ENCODE measurements around the gene STIMATE. TPM values are rescaled to one million over a fixed set of nuclear protein-coding genes. Genes with fewer than 3 reads are reported as not detected.

STIMATE gene
- total and polyA plus RNA-seq, 2 experiments from 2014 or later = 11.2 to 23.6 TPM

DNA sequence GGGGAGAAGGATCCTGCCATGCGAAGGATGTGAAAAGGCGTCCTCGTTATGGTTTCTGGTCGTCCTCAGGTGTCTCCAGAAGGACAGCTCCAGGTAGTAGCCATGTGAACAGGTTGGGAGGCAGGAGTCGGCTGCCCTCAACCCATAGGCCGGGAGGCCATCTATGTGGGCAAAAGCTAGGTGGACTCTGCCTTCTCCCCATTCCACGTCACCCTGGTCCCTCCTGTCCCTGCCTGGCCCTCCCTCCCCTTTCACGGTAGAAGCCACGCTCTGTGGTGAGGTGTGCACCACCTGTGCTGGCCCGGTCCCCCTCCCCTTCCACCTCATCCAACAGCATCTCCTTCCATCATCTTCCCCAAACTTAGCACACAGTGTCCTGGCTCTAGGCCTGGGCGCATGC is 86.4 kb downstream of the STIMATE start:
- TF ChIP-seq ZNF114 (CRISPR knock-in tag; IDR thresholded peaks at IDR 0.05) (no peak), CREB1 (CRISPR knock-in tag; IDR thresholded peaks at IDR 0.05; ENCODE audit: low read depth) (no peak), ZNF462 (CRISPR knock-in tag; IDR thresholded peaks at IDR 0.05) (no peak)
- H3K4me3 ChIP-seq = no peak overlapping the region
- H3K9me2 ChIP-seq (ENCODE audit: insufficient read depth) = 0 out of 2 replicates have a peak, but pooled peaks cover 4% of the 10 kb centered on the region
- no peak overlapping the region for H2AFZ ChIP-seq
- no peak overlapping the region for H3K4me3 Mint-ChIP-seq
- no peaks in the 10 kb centered on the region for H3K4me1 ChIP-seq (ENCODE audit: insufficient read depth)
- no peaks in the 10 kb centered on the region for H3K27me3 ChIP-seq (ENCODE audit: insufficient read depth)
- no peak overlapping the region for H3K27ac ChIP-seq (ENCODE audit: low read depth)
- H3K36me3 ChIP-seq (ENCODE audit: insufficient read depth) = no peaks in the 10 kb centered on the region
- H4K20me1 ChIP-seq (replicated peaks; ENCODE audit: insufficient read depth) = no peaks in the 10 kb centered on the region
- no peaks in the 10 kb centered on the region for H3F3A ChIP-seq (replicated peaks; ENCODE audit: low read depth)
- no peak overlapping the region for H3K4me2 ChIP-seq
- no peaks in the 10 kb centered on the region for H3K9me3 Mint-ChIP-seq
- no peaks in the 10 kb centered on the region for H3K36me3 Mint-ChIP-seq (ENCODE audit: low read depth)
- no peak overlapping the region for H3K27ac Mint-ChIP-seq
- peaks cover 9% of the 10 kb centered on the region for H3K27me3 Mint-ChIP-seq (ENCODE audit: insufficient read depth, low read depth, poor library complexity)
- ATAC-seq = no peak
- no peaks in the 10 kb centered on the region; the same call in 2 of the 3 replicates for H3K4me1 Mint-ChIP-seq
- H3K79me2 ChIP-seq (replicated peaks; ENCODE audit: insufficient read depth) = no peaks in the 10 kb centered on the region
- DNase-seq (ENCODE audit: low spot score) = no peak

GRCh38 chr3:52809662-52810377 is 87.5 kb downstream of the STIMATE start:
- Histone ChIP-seq H3K36me3 (ENCODE audit: insufficient read depth) (no peaks in the 10 kb centered on the region), H4K20me1 (replicated peaks; ENCODE audit: insufficient read depth) (no peaks in the 10 kb centered on the region), H3K79me2 (replicated peaks; ENCODE audit: insufficient read depth) (no peaks in the 10 kb centered on the region), H3K27ac (ENCODE audit: low read depth) (no peak overlapping the region), H3F3A (replicated peaks; ENCODE audit: low read depth) (no peaks in the 10 kb centered on the region), H3K4me3 (no peak overlapping the region), H2AFZ (no peak overlapping the region), H3K4me1 (ENCODE audit: insufficient read depth) (no peaks in the 10 kb centered on the region), H3K4me2 (no peak overlapping the region), H3K9me2 (ENCODE audit: insufficient read depth) (0 out of 2 replicates have a peak, but pooled peaks cover 4% of the 10 kb centered on the region), H3K27me3 (ENCODE audit: insufficient read depth) (no peaks in the 10 kb centered on the region)
- DNase-seq (ENCODE audit: low spot score) (no peak), ATAC-seq (no peak)
- Mint-ChIP-seq H3K9me3 (no peaks in the 10 kb centered on the region), H3K36me3 (ENCODE audit: low read depth) (no peaks in the 10 kb centered on the region), H3K4me3 (no peak overlapping the region), H3K4me1 (no peaks in the 10 kb centered on the region; the same call in 2 of the 3 replicates), H3K27ac (no peak overlapping the region), H3K27me3 (ENCODE audit: insufficient read depth, low read depth, poor library complexity) (peaks cover 9% of the 10 kb centered on the region)
- no peak for TF ChIP-seq JUNB (IDR thresholded peaks at IDR 0.05; ENCODE audit: unreplicated experiment)
- TF ChIP-seq, protein P1, sequence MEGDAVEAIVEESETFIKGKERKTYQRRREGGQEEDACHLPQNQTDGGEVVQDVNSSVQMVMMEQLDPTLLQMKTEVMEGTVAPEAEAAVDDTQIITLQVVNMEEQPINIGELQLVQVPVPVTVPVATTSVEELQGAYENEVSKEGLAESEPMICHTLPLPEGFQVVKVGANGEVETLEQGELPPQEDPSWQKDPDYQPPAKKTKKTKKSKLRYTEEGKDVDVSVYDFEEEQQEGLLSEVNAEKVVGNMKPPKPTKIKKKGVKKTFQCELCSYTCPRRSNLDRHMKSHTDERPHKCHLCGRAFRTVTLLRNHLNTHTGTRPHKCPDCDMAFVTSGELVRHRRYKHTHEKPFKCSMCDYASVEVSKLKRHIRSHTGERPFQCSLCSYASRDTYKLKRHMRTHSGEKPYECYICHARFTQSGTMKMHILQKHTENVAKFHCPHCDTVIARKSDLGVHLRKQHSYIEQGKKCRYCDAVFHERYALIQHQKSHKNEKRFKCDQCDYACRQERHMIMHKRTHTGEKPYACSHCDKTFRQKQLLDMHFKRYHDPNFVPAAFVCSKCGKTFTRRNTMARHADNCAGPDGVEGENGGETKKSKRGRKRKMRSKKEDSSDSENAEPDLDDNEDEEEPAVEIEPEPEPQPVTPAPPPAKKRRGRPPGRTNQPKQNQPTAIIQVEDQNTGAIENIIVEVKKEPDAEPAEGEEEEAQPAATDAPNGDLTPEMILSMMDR (conservative IDR thresholded peaks at IDR 0.05; ENCODE audit: low read depth in 2 of 2) = no peak
- no peak for TF ChIP-seq STAT1 (IDR thresholded peaks at IDR 0.05; ENCODE audit: unreplicated experiment)
- TF ChIP-seq ZNF114 (CRISPR knock-in tag; IDR thresholded peaks at IDR 0.05) = no peak
- no peak for TF ChIP-seq ETS1 (IDR thresholded peaks at IDR 0.05)
- TF ChIP-seq CREB1 (CRISPR knock-in tag; IDR thresholded peaks at IDR 0.05; ENCODE audit: low read depth) = no peak

All from GM23338 (cell line).